Caco-2 (cell line): ENCODE results near the gene FRAS1. TPM values are rescaled to one million over a fixed set of nuclear protein-coding genes. Genes with fewer than 3 reads are reported as not detected.

ENCODE experiments used
- BruUV-seq: library from RNA; stranded (reverse); fragments of 400-500 nt; replicated peaks from 2 replicates; lab custom pipeline; 2021; lab: Mats Ljungman, UMichigan
- CTCF ChIA-PET: fragments of 300-600 bp; sonication (Branson Sonifier 250); formaldehyde crosslinking; loops from one replicate; lab custom pipeline; 2022; ENCODE audit warnings: antibody characterized with exemption; lab: Charles Lee
- POLR2A ChIA-PET: fragments of 300-600 bp; sonication (Branson Sonifier 250); formaldehyde crosslinking; loops from one replicate; lab custom pipeline; 2022; ENCODE audit warnings: antibody characterized with exemption; lab: Charles Lee
- DNase-seq, 2 experiments: peaks; one replicate each; pipeline versions ENCODE4 v3.0.0 to v3.0.0-alpha.2; 2020 to 2022
- H3K27me3 ChIP-seq: replicated peaks from 2 replicates; pipeline ENCODE4 v1.6.0; 2011; ENCODE audit warnings: low read length; ENCODE audit not compliant: control insufficient read depth, insufficient read depth
- H3K36me3 ChIP-seq: 2 replicates; pipeline ENCODE4 v1.5.1; 2011; ENCODE audit warnings: low read length; ENCODE audit not compliant: control insufficient read depth, insufficient read depth
- H3K4me1 ChIP-seq: fragments of 250-450 bp; sonication (Bioruptor Pico); 2 replicates; pipeline ENCODE4 v1.5.1; 2020; ENCODE audit warnings: mild to moderate bottlenecking
- H3K4me3 ChIP-seq: 2 replicates; pipeline ENCODE4 v1.5.1; 2011; ENCODE audit warnings: low read depth, mild to moderate bottlenecking, control low read depth, low read length
- H3K9me3 ChIP-seq: fragments of 250-450 bp; sonication (Bioruptor Pico); 2 replicates; pipeline ENCODE4 v1.5.1; 2020; ENCODE audit warnings: mild to moderate bottlenecking, moderate library complexity
- H3K27ac Mint-ChIP-seq: one replicate; pipeline ENCODE4 v1.8.0; 2022; ENCODE audit warnings: mixed read lengths; ENCODE audit not compliant: unreplicated experiment
- H3K27me3 Mint-ChIP-seq: one replicate; pipeline ENCODE4 v1.8.0; 2022; ENCODE audit warnings: mixed read lengths; ENCODE audit not compliant: insufficient read depth, unreplicated experiment
- H3K36me3 Mint-ChIP-seq: one replicate; pipeline ENCODE4 v1.8.0; 2022; ENCODE audit warnings: mild to moderate bottlenecking, mixed read lengths; ENCODE audit not compliant: insufficient read depth, unreplicated experiment
- H3K4me1 Mint-ChIP-seq: one replicate; pipeline ENCODE4 v1.8.0; 2022; ENCODE audit warnings: low read depth, mixed read lengths; ENCODE audit not compliant: unreplicated experiment
- H3K4me3 Mint-ChIP-seq: one replicate; pipeline ENCODE4 v1.8.0; 2022; ENCODE audit warnings: mild to moderate bottlenecking, moderate library complexity, mixed read lengths; ENCODE audit not compliant: unreplicated experiment
- H3K9me3 Mint-ChIP-seq: one replicate; pipeline ENCODE4 v1.8.0; 2022; ENCODE audit warnings: mixed read lengths; ENCODE audit not compliant: unreplicated experiment
- CTCF ChIP-seq, 2 experiments: fragments of 200-600 bp in 1 of 2; IDR thresholded peaks; 1 replicate in 1 of 2; 2 replicates in 1 of 2; pipeline versions ENCODE4 v1.5.1 to v1.8.0; 2011 to 2022; ENCODE audit warnings: antibody characterized with exemption in 1 of 2, control low read depth in 1 of 2, inconsistent platforms in 1 of 2, low read depth in 1 of 2, low read length in 1 of 2, mild to moderate bottlenecking in 1 of 2, moderate library complexity in 1 of 2; ENCODE audit not compliant: insufficient read depth in 1 of 2, severe bottlenecking in 1 of 2, unreplicated experiment in 1 of 2
- intact Hi-C: fragments of 100-400 bp; cut with micrococcal nuclease; formaldehyde crosslinking; loops from one replicate; pipeline ENCODE4 v1.10.0; 2022; ENCODE audit not compliant: unreplicated experiment
- total RNA-seq: library from RNA; stranded (reverse); gene quantifications from 2 replicates; pipeline ENCODE4 v1.2.3, GENCODE V29; 2022

FRAS1 gene
- total RNA-seq, 1 experiment from 2014 or later: 40.8 TPM

- H3K4me3 Mint-ChIP-seq: no peak overlapping the region
- ChIA-PET POLR2A (no interaction called here), CTCF (no interaction called here)
- H3K4me1 ChIP-seq: peaks cover 28% of the 10 kb centered on the region
- peaks cover 15% of the 10 kb centered on the region for H3K9me3 Mint-ChIP-seq
- DNase-seq: no peak
- H3K27me3 Mint-ChIP-seq: no peaks in the 10 kb centered on the region
- peaks cover 19% of the 10 kb centered on the region for H3K4me1 Mint-ChIP-seq
- no peaks in the 10 kb centered on the region for H3K36me3 ChIP-seq
- BruUV-seq: no TSS peak
- no peak overlapping the region for H3K4me3 ChIP-seq
- no peaks in the 10 kb centered on the region for H3K9me3 ChIP-seq
- H3K27ac Mint-ChIP-seq: no peak overlapping the region
- TF ChIP-seq CTCF (IDR thresholded peaks at IDR 0.05; ENCODE audit: insufficient read depth in 1 of 2, low read depth in 1 of 2, low read length in 1 of 2, severe bottlenecking in 1 of 2, unreplicated experiment in 1 of 2): no peak
- peaks cover under 1% of the 10 kb centered on the region for H3K36me3 Mint-ChIP-seq
- intact Hi-C loops: no loop called here
- no peaks in the 10 kb centered on the region for H3K27me3 ChIP-seq
These were observed 80.4 kb downstream of the FRAS1 start for GRCh38 chr4:78137532-78137931.

GRCh38 chr4:78138252-78138651, 81.1 kb downstream of the FRAS1 start:
- H3K9me3 Mint-ChIP-seq: peaks cover 21% of the 10 kb centered on the region
- POLR2A ChIA-PET: no interaction called here
- intact Hi-C loops: no loop called here

GRCh38 chr4:78143634-78144033, 86.5 kb downstream of the FRAS1 start:
- Histone ChIP-seq H3K27me3 (no peaks in the 10 kb centered on the region), H3K9me3 (no peaks in the 10 kb centered on the region), H3K4me3 (no peak overlapping the region), H3K36me3 (no peaks in the 10 kb centered on the region), H3K4me1 (peaks cover 2% of the 10 kb centered on the region; the same call in 1 of the 2 replicates)
- no peak for DNase-seq
- BruUV-seq: no TSS peak
- Mint-ChIP-seq H3K4me1 (no peaks in the 10 kb centered on the region), H3K27me3 (no peaks in the 10 kb centered on the region), H3K27ac (no peak overlapping the region), H3K36me3 (no peaks in the 10 kb centered on the region), H3K4me3 (no peak overlapping the region), H3K9me3 (peaks cover 21% of the 10 kb centered on the region)
- intact Hi-C loops: no loop called here
- no peak for TF ChIP-seq CTCF (IDR thresholded peaks at IDR 0.05; ENCODE audit: insufficient read depth in 1 of 2, low read depth in 1 of 2, low read length in 1 of 2, severe bottlenecking in 1 of 2, unreplicated experiment in 1 of 2)
- CTCF ChIA-PET: no interaction called here
- POLR2A ChIA-PET: no interaction called here

More at GRCh38 chr4:78138252-78138651, 81.1 kb downstream of the FRAS1 start:
- Mint-ChIP-seq H3K4me3 (no peak overlapping the region), H3K4me1 (peaks cover 11% of the 10 kb centered on the region), H3K27me3 (no peaks in the 10 kb centered on the region), H3K27ac (no peak overlapping the region), H3K36me3 (no peaks in the 10 kb centered on the region)
- H3K9me3 ChIP-seq: no peaks in the 10 kb centered on the region
- no peak for DNase-seq
- no peaks in the 10 kb centered on the region for H3K36me3 ChIP-seq
- TF ChIP-seq CTCF (IDR thresholded peaks at IDR 0.05; ENCODE audit: insufficient read depth in 1 of 2, low read depth in 1 of 2, low read length in 1 of 2, severe bottlenecking in 1 of 2, unreplicated experiment in 1 of 2): no peak
- H3K4me1 ChIP-seq: peaks cover 28% of the 10 kb centered on the region
- CTCF ChIA-PET: no interaction called here
- BruUV-seq: no TSS peak
- no peaks in the 10 kb centered on the region for H3K27me3 ChIP-seq
- H3K4me3 ChIP-seq: no peak overlapping the region
